CD14-positive monocyte (primary cell): Measurements from ENCODE around the gene SSTR3. TPM values are rescaled to one million over a fixed set of nuclear protein-coding genes. Genes with fewer than 3 reads are reported as not detected.
"Not testable (repeated sequence)": the region's sequence is repeated elsewhere in the genome, so short reads cannot be mapped to it uniquely, and the experiment has no call there.

Source experiments
- DNase-seq, 3 donors: peaks; one replicate each; pipeline ENCODE4 v3.0.0-alpha.2; 2011 to 2022
- H2AFZ ChIP-seq: 2 replicates; pipeline ENCODE4 v1.6.0; 2012; ENCODE audit warnings: mild to moderate bottlenecking, low read depth, low read length, inconsistent platforms; ENCODE audit not compliant: insufficient read depth, poor library complexity, severe bottlenecking
- H3K27ac ChIP-seq, 2 donors: 1 replicate in 1 of 2; 2 replicates in 1 of 2; pipeline ENCODE4 v1.5.1; 2012 to 2013; ENCODE audit warnings: low read length in 2 of 2, control low read depth in 1 of 2, inconsistent platforms in 1 of 2, low read depth in 1 of 2, mild to moderate bottlenecking in 1 of 2
- H3K27me3 ChIP-seq, 2 donors: one replicate each; pipeline versions ENCODE4 v1.6.0 to v1.6.1; 2011 to 2013; ENCODE audit warnings: low read length in 2 of 2; ENCODE audit not compliant: control insufficient read depth in 2 of 2, insufficient read depth in 2 of 2
- H3K36me3 ChIP-seq, 2 donors: replicated peaks in 1 of 2; 1 replicate in 1 of 2; 2 replicates in 1 of 2; pipeline versions ENCODE4 v1.5.1 to v1.6.1; 2012 to 2013; ENCODE audit warnings: low read length in 2 of 2, control low read depth in 1 of 2, inconsistent platforms in 1 of 2, mild to moderate bottlenecking in 1 of 2; ENCODE audit not compliant: insufficient read depth in 2 of 2, control insufficient read depth in 1 of 2
- H3K4me1 ChIP-seq, 2 donors: 1 replicate in 1 of 2; 2 replicates in 1 of 2; pipeline versions ENCODE4 v1.5.1 to v1.6.1; 2012 to 2013; ENCODE audit warnings: low read length in 2 of 2, control low read depth in 1 of 2, inconsistent platforms in 1 of 2, mild to moderate bottlenecking in 1 of 2, moderate library complexity in 1 of 2; ENCODE audit not compliant: insufficient read depth in 2 of 2, control insufficient read depth in 1 of 2
- H3K4me2 ChIP-seq: replicated peaks from 2 replicates; pipeline ENCODE3; 2012; ENCODE audit warnings: low read length, moderate library complexity, mild to moderate bottlenecking; ENCODE audit not compliant: poor library complexity, severe bottlenecking; ENCODE audit errors: extremely low read depth
- H3K4me3 ChIP-seq, 3 experiments: fragments of 200-600 bp in 1 of 3; sonication (generic) in 1 of 3; replicated peaks in 1 of 3; 1 replicate in 2 of 3; 2 replicates in 1 of 3; pipeline ENCODE4 v1.5.1; 2011 to 2013; ENCODE audit warnings: low read length in 3 of 3, mild to moderate bottlenecking in 3 of 3, control low read depth in 2 of 3, low read depth in 2 of 3, inconsistent platforms in 1 of 3, moderate library complexity in 1 of 3
- H3K79me2 ChIP-seq: 2 replicates; pipeline ENCODE4 v1.6.0; 2012; ENCODE audit warnings: mild to moderate bottlenecking, control low read depth, inconsistent platforms, low read length, moderate library complexity; ENCODE audit not compliant: insufficient read depth
- H3K9ac ChIP-seq: 2 replicates; pipeline ENCODE4 v1.6.0; 2017; ENCODE audit warnings: low read length, mild to moderate bottlenecking; ENCODE audit not compliant: insufficient read depth, poor library complexity, severe bottlenecking
- H3K9me3 ChIP-seq, 2 donors: replicated peaks in 1 of 2; 1 replicate in 1 of 2; 2 replicates in 1 of 2; pipeline versions ENCODE4 v1.5.1 to v1.6.1; 2012 to 2013; ENCODE audit warnings: low read length in 2 of 2, control low read depth in 1 of 2; ENCODE audit not compliant: control insufficient read depth in 1 of 2, insufficient read depth in 1 of 2
- H4K20me1 ChIP-seq: 2 replicates; pipeline ENCODE4 v1.6.0; 2012; ENCODE audit warnings: mild to moderate bottlenecking, low read length, control low read depth, moderate library complexity; ENCODE audit not compliant: insufficient read depth
- H3K27ac Mint-ChIP-seq, 7 donors: one replicate each; pipeline ENCODE4 v1.8.0; 2020; ENCODE audit warnings: mild to moderate bottlenecking in 7 of 7, mixed read lengths in 7 of 7, moderate library complexity in 6 of 7, inconsistent platforms in 2 of 7
- H3K27me3 Mint-ChIP-seq, 3 donors: one replicate each; pipeline ENCODE4 v1.8.0; 2021 to 2022; ENCODE audit warnings: low read depth in 3 of 3, mild to moderate bottlenecking in 3 of 3, mixed read lengths in 3 of 3, moderate library complexity in 3 of 3, inconsistent platforms in 1 of 3
- H3K36me3 Mint-ChIP-seq, 2 donors: one replicate each; pipeline ENCODE4 v1.8.0; 2020; ENCODE audit warnings: mixed read lengths in 2 of 2, inconsistent platforms in 1 of 2, mild to moderate bottlenecking in 1 of 2
- H3K4me1 Mint-ChIP-seq: one replicate; pipeline ENCODE4 v1.8.0; 2020; ENCODE audit warnings: mild to moderate bottlenecking, mixed read lengths
- H3K4me3 Mint-ChIP-seq, 2 donors: one replicate each; pipeline ENCODE4 v1.8.0; 2020; ENCODE audit warnings: mild to moderate bottlenecking in 2 of 2, mixed read lengths in 2 of 2, moderate library complexity in 1 of 2
- H3K9me3 Mint-ChIP-seq, 7 donors: one replicate each; pipeline ENCODE4 v1.8.0; 2020 to 2022; ENCODE audit warnings: mixed read lengths in 7 of 7, mild to moderate bottlenecking in 6 of 7, moderate library complexity in 6 of 7, inconsistent platforms in 2 of 7
- WGBS: methylation state at CpG from one replicate; pipeline ENCODE4 v1.1.5; 2013; ENCODE audit warnings: missing lambda C conversion rate; ENCODE audit not compliant: insufficient coverage; 5-methylcytosine and 5-hydroxymethylcytosine counted together
- intact Hi-C, 2 donors: fragments of 100-400 bp; cut with micrococcal nuclease; formaldehyde crosslinking; loops; one replicate each; pipeline versions ENCODE4 v1.15.0 to v1.15.1; 2023
- polyA plus RNA-seq, 3 donors: library from polyadenylated mRNA; depleted of rRNA in 1 of 3; unstranded in 2 of 3; stranded (reverse) in 1 of 3; fragments of 300-500 nt in 2 of 3; fragments of >200 nt in 1 of 3; fragmentation: Illumina TruSeq in 2 of 3; gene quantifications; 1 replicate in 2 of 3; 2 replicates in 1 of 3; pipeline ENCODE4 v1.2.3, GENCODE V29; 2012 to 2021
- TF ChIP-seq, protein P1 (sequence below): fragments of 200-600 bp; IDR thresholded peaks from one replicate; pipeline ENCODE4 v1.8.0; 2022; ENCODE audit warnings: antibody characterized with exemption, mild to moderate bottlenecking

SSTR3 gene
- polyA plus RNA-seq, 3 donors, result 0.04 TPM; not detected in 2

DNA sequence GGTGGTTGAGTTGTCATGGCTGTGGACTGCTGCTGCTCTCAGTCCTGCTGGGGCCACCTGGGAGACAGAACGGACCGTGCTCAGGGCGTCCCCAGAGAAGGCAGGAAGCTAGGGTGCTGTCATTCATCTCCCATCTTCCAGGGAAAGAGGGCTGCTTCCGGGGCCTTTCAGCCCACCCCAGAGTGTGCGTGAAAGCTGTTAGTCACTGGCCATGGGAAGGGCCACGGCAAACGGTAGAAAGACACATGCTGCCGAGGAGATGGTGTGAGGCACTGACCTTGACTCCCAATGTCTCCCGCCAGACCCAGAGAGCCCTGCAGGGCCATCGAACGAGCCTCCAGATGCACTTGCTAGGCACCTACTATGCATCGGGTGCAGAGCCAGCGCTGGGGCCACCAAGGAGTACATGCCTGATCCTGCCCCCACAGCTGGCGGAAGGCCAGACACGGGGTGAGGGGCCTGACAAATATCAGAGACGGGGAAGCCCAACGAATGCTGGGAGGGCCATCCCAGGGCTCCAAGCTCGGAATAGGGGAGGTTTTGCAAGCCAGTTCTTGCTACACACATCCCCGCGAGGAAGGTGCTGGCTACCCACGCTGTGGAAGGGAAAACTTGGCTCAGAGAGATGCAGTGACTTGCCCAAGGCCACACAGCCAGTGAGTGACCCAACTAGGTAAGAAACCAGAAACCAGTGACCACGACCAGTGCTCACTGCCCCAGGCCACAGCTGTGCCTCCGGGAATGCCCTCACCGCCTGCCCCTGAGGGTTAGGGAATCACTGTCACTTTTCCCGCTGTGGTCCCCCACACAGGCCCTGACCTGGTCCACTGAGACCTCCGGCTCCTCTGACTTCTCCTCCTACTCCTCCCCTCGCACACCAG is 21.7 kb upstream of the SSTR3 start:
- H3K27ac ChIP-seq, result peak overlapping the region; percentile 24 to 77
- Mint-ChIP-seq H3K4me3 (no peak overlapping the region), H3K27ac (peak overlapping the region; percentile 75 to 93 (median 86)), H3K9me3 (no peaks in the 10 kb centered on the region), H3K36me3 (peaks cover 75 to 95% of the 10 kb centered on the region in 2 donors), H3K27me3 (peaks cover 0 to 3% (median 0%) of the 10 kb centered on the region in 3 donors), H3K4me1 (peaks cover 95% of the 10 kb centered on the region)
- TF ChIP-seq, protein P1, sequence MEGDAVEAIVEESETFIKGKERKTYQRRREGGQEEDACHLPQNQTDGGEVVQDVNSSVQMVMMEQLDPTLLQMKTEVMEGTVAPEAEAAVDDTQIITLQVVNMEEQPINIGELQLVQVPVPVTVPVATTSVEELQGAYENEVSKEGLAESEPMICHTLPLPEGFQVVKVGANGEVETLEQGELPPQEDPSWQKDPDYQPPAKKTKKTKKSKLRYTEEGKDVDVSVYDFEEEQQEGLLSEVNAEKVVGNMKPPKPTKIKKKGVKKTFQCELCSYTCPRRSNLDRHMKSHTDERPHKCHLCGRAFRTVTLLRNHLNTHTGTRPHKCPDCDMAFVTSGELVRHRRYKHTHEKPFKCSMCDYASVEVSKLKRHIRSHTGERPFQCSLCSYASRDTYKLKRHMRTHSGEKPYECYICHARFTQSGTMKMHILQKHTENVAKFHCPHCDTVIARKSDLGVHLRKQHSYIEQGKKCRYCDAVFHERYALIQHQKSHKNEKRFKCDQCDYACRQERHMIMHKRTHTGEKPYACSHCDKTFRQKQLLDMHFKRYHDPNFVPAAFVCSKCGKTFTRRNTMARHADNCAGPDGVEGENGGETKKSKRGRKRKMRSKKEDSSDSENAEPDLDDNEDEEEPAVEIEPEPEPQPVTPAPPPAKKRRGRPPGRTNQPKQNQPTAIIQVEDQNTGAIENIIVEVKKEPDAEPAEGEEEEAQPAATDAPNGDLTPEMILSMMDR, result no peak
- peaks cover 92% of the 10 kb centered on the region for H3K79me2 ChIP-seq
- H3K9ac ChIP-seq, result no peak overlapping the region
- no peak overlapping the region for H3K4me2 ChIP-seq
- peaks cover 84 to 99% of the 10 kb centered on the region in 2 donors for H3K4me1 ChIP-seq
- peaks cover 72 to 83% of the 10 kb centered on the region in 2 donors for H3K36me3 ChIP-seq
- no peaks in the 10 kb centered on the region for H3K9me3 ChIP-seq
- no peak for DNase-seq
- WGBS, result 62% methylated on average over 25 of the region's 27 CpGs
- no peak overlapping the region for H2AFZ ChIP-seq
- no peaks in the 10 kb centered on the region for H3K27me3 ChIP-seq
- peaks cover 88% of the 10 kb centered on the region for H4K20me1 ChIP-seq
- H3K4me3 ChIP-seq, result no peak overlapping the region
- intact Hi-C loops, result no loop called here

DNA sequence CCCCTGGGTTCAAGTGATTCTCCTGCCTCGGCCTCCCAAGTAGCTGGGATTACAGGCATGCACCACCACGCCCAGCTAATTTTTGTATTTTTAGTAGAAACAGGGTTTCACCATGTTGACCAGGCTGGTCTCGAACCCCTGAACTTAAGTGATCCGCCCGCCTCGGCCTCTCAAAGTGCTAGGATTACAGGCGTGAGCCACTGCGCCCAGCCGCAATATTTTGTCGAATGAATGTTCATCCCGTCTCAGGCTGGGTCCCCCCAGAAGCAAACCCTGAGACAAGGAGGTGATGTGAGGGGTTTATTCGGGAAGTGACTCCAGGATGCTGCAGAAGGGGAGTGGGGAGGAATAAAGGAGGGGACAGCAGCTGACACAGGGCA is 21.1 kb upstream of the SSTR3 start:
- H3K4me3 Mint-ChIP-seq, H3K4me3 ChIP-seq, intact Hi-C loops, H3K27me3 Mint-ChIP-seq, H3K27me3 ChIP-seq, H3K9me3 Mint-ChIP-seq, H2AFZ ChIP-seq, H3K9ac ChIP-seq, H3K4me2 ChIP-seq, DNase-seq, H3K9me3 ChIP-seq: not testable (repeated sequence)
- Mint-ChIP-seq H3K36me3 (peaks cover 74 to 95% of the 10 kb centered on the region in 2 donors), H3K4me1 (peaks cover 95% of the 10 kb centered on the region), H3K27ac (peak overlapping the region; percentile 23 to 93 (median 72))
- Histone ChIP-seq H4K20me1 (peaks cover 82% of the 10 kb centered on the region), H3K36me3 (peaks cover 65 to 77% of the 10 kb centered on the region in 2 donors), H3K79me2 (peaks cover 92% of the 10 kb centered on the region), H3K4me1 (peaks cover 86 to 99% of the 10 kb centered on the region in 2 donors), H3K27ac (peak overlapping the region; percentile 7 to 77)
- WGBS, result 90% methylated on average over 12 of the region's 12 CpGs
